HEK293 (cell line): ENCODE measurements around the gene MRPS10.
"Not testable (repeated sequence)": the region's sequence is repeated elsewhere in the genome, so short reads cannot be mapped to it uniquely, and the experiment has no call there.

Experiments used
- CTCF ChIA-PET: fragments of 350-600 bp; formaldehyde crosslinking; extraction: SDS; loops from one replicate; lab custom pipeline; 2021; ENCODE audit warnings: antibody characterized with exemption; lab: Yijun Ruan, JAX
- POLR2A ChIA-PET: fragments of 300-600 bp; formaldehyde crosslinking; extraction: SDS; loops from one replicate; lab custom pipeline; 2020; ENCODE audit warnings: antibody characterized with exemption, inconsistent platforms; lab: Yijun Ruan, JAX
- H3K27ac ChIP-seq: fragments of 200-500 bp; sonication (Bioruptor generic); 2 replicates; pipeline ENCODE4 v1.5.1; 2014; ENCODE audit warnings: low read depth, low read length, control low read depth, inconsistent platforms; ENCODE audit errors: extremely low read depth
- H3K36me3 ChIP-seq, 2 experiments: fragments of 200-500 bp in 1 of 2; sonication (Bioruptor generic) in 1 of 2; 1 replicate in 1 of 2; 2 replicates in 1 of 2; pipeline ENCODE4 v1.5.1; 2014 to 2017; ENCODE audit warnings: inconsistent platforms in 2 of 2, low read length in 2 of 2; ENCODE audit not compliant: control insufficient read depth in 2 of 2, insufficient read depth in 1 of 2
- H3K4me1 ChIP-seq: fragments of 200-500 bp; sonication (Bioruptor generic); 2 replicates; pipeline ENCODE4 v1.5.1; 2014; ENCODE audit warnings: mild to moderate bottlenecking, low read length, inconsistent platforms; ENCODE audit not compliant: control insufficient read depth, insufficient read depth
- H3K4me3 ChIP-seq: 2 replicates; pipeline ENCODE4 v1.5.1; 2011; ENCODE audit warnings: low read depth, mild to moderate bottlenecking, control low read depth, low read length, moderate library complexity
- H3K9me3 ChIP-seq: fragments of 200-500 bp; sonication (Bioruptor generic); 2 replicates; pipeline ENCODE4 v1.5.1; 2014; ENCODE audit warnings: low read depth, low read length, inconsistent platforms; ENCODE audit not compliant: control insufficient read depth, insufficient read depth
- IKZF3 ChIP-seq: fragments of 450-650 bp; IDR thresholded peaks from 2 replicates; pipeline ENCODE4 v1.5.0; 2018; ENCODE audit warnings: missing biosample characterization, mild to moderate bottlenecking, missing genetic modification characterization, moderate library complexity
- KLF16 ChIP-seq: fragments of 450-650 bp; formaldehyde crosslinking; IDR thresholded peaks from 2 replicates; pipeline ENCODE4 v1.5.1; 2017; ENCODE audit warnings: missing biosample characterization, missing genetic modification characterization
- MYNN ChIP-seq: fragments of 450-650 bp; formaldehyde crosslinking; IDR thresholded peaks from 2 replicates; pipeline ENCODE4 v1.5.1; 2016; ENCODE audit warnings: missing biosample characterization, missing genetic modification characterization, borderline replicate concordance
- ZBTB1 ChIP-seq: fragments of 450-650 bp; formaldehyde crosslinking; IDR thresholded peaks from 2 replicates; pipeline ENCODE4 v1.5.1; 2016; ENCODE audit warnings: missing biosample characterization, missing genetic modification characterization
- ZBTB26 ChIP-seq: fragments of 450-650 bp; formaldehyde crosslinking; optimal IDR thresholded peaks from 2 replicates; pipeline ENCODE3; 2016; ENCODE audit warnings: missing biosample characterization, mild to moderate bottlenecking, missing genetic modification characterization
- ZFP41 ChIP-seq: fragments of 450-650 bp; formaldehyde crosslinking; IDR thresholded peaks from 2 replicates; pipeline ENCODE4 v1.5.1; 2016; ENCODE audit warnings: missing biosample characterization, missing genetic modification characterization, borderline replicate concordance
- ZNF121 ChIP-seq: fragments of 450-650 bp; formaldehyde crosslinking; IDR thresholded peaks from 2 replicates; pipeline ENCODE4 v1.5.1; 2016; ENCODE audit warnings: missing biosample characterization, missing genetic modification characterization
- ZNF174 ChIP-seq: fragments of 450-650 bp; formaldehyde crosslinking; IDR thresholded peaks from 2 replicates; pipeline ENCODE4 v1.5.0; 2017; ENCODE audit warnings: missing biosample characterization, mild to moderate bottlenecking, missing genetic modification characterization
- ZNF248 ChIP-seq: fragments of 450-650 bp; formaldehyde crosslinking; IDR thresholded peaks from 2 replicates; pipeline ENCODE4 v1.5.1; 2017; ENCODE audit warnings: missing biosample characterization, missing genetic modification characterization
- ZNF26 ChIP-seq: fragments of 450-650 bp; formaldehyde crosslinking; IDR thresholded peaks from 2 replicates; pipeline ENCODE4 v1.5.1; 2016; ENCODE audit warnings: missing biosample characterization, missing genetic modification characterization
- ZNF354C ChIP-seq: fragments of 450-650 bp; formaldehyde crosslinking; IDR thresholded peaks from 2 replicates; pipeline ENCODE4 v1.5.1; 2016; ENCODE audit warnings: missing biosample characterization, missing genetic modification characterization, low read depth, borderline replicate concordance
- ZNF362 ChIP-seq: fragments of 450-650 bp; formaldehyde crosslinking; IDR thresholded peaks from 2 replicates; pipeline ENCODE4 v1.5.1; 2016; ENCODE audit warnings: missing biosample characterization, missing genetic modification characterization
- ZNF394 ChIP-seq: fragments of 450-650 bp; formaldehyde crosslinking; IDR thresholded peaks from 2 replicates; pipeline ENCODE4 v1.5.1; 2016; ENCODE audit warnings: missing biosample characterization, missing genetic modification characterization, mild to moderate bottlenecking, moderate library complexity, borderline replicate concordance
- ZNF513 ChIP-seq: fragments of 450-650 bp; IDR thresholded peaks from 2 replicates; pipeline ENCODE4 v1.5.1; 2018; ENCODE audit warnings: missing biosample characterization, missing genetic modification characterization
- ZNF580 ChIP-seq: fragments of 450-650 bp; formaldehyde crosslinking; IDR thresholded peaks from 2 replicates; pipeline ENCODE4 v1.5.1; 2016; ENCODE audit warnings: missing biosample characterization, missing genetic modification characterization
- ZNF623 ChIP-seq: fragments of 450-650 bp; formaldehyde crosslinking; IDR thresholded peaks from 2 replicates; pipeline ENCODE4 v1.5.1; 2016; ENCODE audit warnings: missing biosample characterization, missing genetic modification characterization
- ZNF624 ChIP-seq: fragments of 450-650 bp; formaldehyde crosslinking; IDR thresholded peaks from 2 replicates; pipeline ENCODE4 v1.5.1; 2017; ENCODE audit warnings: missing biosample characterization, missing genetic modification characterization
- ZNF664 ChIP-seq: fragments of 450-650 bp; formaldehyde crosslinking; IDR thresholded peaks from 2 replicates; pipeline ENCODE4 v1.5.1; 2016; ENCODE audit warnings: missing biosample characterization, missing genetic modification characterization
- ZNF701 ChIP-seq: fragments of 450-650 bp; formaldehyde crosslinking; IDR thresholded peaks from 2 replicates; pipeline ENCODE4 v1.5.1; 2016; ENCODE audit warnings: missing biosample characterization, missing genetic modification characterization
- ZNF776 ChIP-seq: fragments of 450-650 bp; formaldehyde crosslinking; IDR thresholded peaks from 2 replicates; pipeline ENCODE4 v1.5.0; 2017; ENCODE audit warnings: missing biosample characterization, missing genetic modification characterization, borderline replicate concordance
- ZSCAN30 ChIP-seq: fragments of 450-650 bp; IDR thresholded peaks from 2 replicates; pipeline ENCODE4 v1.5.1; 2018; ENCODE audit warnings: missing biosample characterization, mild to moderate bottlenecking, missing genetic modification characterization, moderate library complexity
- TF ChIP-seq, protein P1 (sequence below): fragments of 450-650 bp; formaldehyde crosslinking; IDR thresholded peaks from 2 replicates; pipeline ENCODE4 v1.5.1; 2017; ENCODE audit warnings: missing biosample characterization, missing genetic modification characterization

The MRPS10 gene

DNA sequence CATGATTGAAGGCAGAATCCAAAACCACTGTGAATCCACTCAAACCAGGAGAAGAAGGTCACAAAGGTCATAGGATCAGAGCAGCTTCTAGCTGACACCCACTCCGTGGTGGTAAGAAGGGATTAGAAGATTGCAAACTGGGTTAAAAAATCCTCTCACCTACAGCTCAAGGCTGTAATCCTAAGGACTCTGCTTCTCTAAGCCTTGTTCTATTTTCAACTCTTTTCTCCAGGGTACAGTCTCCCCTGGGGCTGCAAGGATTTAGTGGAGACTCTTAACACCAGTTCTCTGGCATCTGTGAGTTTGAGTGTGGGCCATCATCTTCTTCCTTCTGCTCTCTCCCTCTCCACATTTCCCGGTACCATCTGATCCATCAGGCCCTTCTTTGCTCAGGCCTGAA, 44.6 kb downstream of the MRPS10 start, which contains the start of gene GUCA1A (continued):
- TF ChIP-seq ZNF362 (tag by site-specific recombination) (no peak), ZNF623 (no peak), ZNF624 (tag by site-specific recombination) (no peak)
- TF ChIP-seq, all 188 proteins: peak for 0

- Histone ChIP-seq H3K36me3 (no peaks in the 10 kb centered on the region), H3K9me3 (no peaks in the 10 kb centered on the region), H3K27ac (no peak overlapping the region), H3K4me3 (no peak overlapping the region), H3K4me1 (no peaks in the 10 kb centered on the region)
- ChIA-PET POLR2A (interaction anchor here (0.5 kb wide), 1 partner anchor 39 kb away, joined by 4 read pairs; no protein-coding TSS in a partner anchor), CTCF (interaction anchor here (0.7 to 1.1 kb wide), 3 partner anchors 16 to 393 kb away, joined by 3 to 6 read pairs (median 3); no protein-coding TSS in a partner anchor)
- TF ChIP-seq ZNF174 (tag by site-specific recombination) (no peak), ZNF248 (no peak), ZNF580 (tag by site-specific recombination) (no peak), ZFP41 (tag by site-specific recombination) (no peak), ZNF121 (tag by site-specific recombination) (no peak), IKZF3 (no peak)
- TF ChIP-seq, protein P1, sequence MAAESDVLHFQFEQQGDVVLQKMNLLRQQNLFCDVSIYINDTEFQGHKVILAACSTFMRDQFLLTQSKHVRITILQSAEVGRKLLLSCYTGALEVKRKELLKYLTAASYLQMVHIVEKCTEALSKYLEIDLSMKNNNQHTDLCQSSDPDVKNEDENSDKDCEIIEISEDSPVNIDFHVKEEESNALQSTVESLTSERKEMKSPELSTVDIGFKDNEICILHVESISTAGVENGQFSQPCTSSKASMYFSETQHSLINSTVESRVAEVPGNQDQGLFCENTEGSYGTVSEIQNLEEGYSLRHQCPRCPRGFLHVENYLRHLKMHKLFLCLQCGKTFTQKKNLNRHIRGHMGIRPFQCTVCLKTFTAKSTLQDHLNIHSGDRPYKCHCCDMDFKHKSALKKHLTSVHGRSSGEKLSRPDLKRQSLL, result no peak
These were observed 45.7 kb downstream of the MRPS10 start for GRCh38 chr6:42171813-42172581.

DNA sequence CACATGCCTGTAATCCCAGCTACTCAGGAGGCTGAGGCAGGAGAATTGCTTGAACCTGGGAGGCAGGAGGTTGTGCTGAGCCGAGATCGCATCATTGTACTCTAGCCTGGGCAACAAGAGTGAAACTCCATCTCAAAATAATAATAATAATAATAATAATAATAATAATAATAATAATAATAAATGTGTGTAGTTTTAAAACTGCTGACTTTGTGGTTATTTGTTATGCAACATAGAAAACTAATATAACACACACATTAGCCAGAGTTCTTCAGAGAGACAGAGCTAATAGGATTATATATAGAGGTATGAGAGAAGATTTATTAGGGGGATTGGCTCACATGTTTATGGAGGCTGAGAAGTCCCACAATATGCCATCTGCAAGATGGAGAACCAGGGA, 47.9 kb downstream of the MRPS10 start:
- not testable (repeated sequence) for H3K9me3 ChIP-seq, H3K4me3 ChIP-seq
- POLR2A ChIA-PET, result interaction anchor here (0.5 kb wide), 2 partner anchors 14 to 740 kb away, joined by 4 read pairs; no protein-coding TSS in a partner anchor

DNA sequence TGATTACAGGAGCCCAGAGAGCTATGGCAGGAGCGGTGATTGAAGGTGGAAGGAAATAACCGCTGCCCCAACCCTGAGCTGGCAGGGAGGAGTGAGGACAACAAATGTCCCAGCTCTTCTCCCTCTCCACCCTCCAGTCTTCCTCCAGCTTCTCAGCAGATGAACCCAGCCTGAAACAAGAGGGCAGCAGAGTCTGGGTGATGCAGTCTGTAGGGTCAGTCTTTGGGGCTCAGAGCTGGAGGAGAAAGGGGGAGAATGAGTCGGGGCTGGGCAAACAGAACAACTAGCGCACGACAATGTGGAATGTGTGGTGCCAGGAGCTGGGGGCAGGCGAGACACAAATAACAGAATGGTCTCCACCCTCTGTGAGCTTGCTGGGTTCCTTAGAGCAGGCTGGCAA, 49.0 kb downstream of the MRPS10 start:
- no peaks in the 10 kb centered on the region for H3K36me3 ChIP-seq
- CTCF ChIA-PET, result interaction anchor here (0.6 to 5.3 kb wide), 5 partner anchors 18 to 379 kb away, joined by 3 to 46 read pairs (median 4); no protein-coding TSS in a partner anchor
- H3K27ac ChIP-seq, result no peak overlapping the region
- H3K4me3 ChIP-seq, result no peak overlapping the region
- POLR2A ChIA-PET, result no interaction called here
- H3K4me1 ChIP-seq, result no peaks in the 10 kb centered on the region
- H3K9me3 ChIP-seq, result no peaks in the 10 kb centered on the region
- TF ChIP-seq MYNN (tag by site-specific recombination), result no peak
- TF ChIP-seq ZNF701 (tag by site-specific recombination), result no peak
- no peak for TF ChIP-seq ZNF354C (tag by site-specific recombination)
- no peak for TF ChIP-seq ZNF513 (tag by site-specific recombination)
- TF ChIP-seq ZBTB1 (tag by site-specific recombination), result no peak
- no peak for TF ChIP-seq ZBTB26 (tag by site-specific recombination)
- no peak for TF ChIP-seq ZNF394
- TF ChIP-seq ZNF664 (tag by site-specific recombination), result no peak
- TF ChIP-seq ZSCAN30 (tag by site-specific recombination), result no peak
- no peak for TF ChIP-seq KLF16 (tag by site-specific recombination)
- TF ChIP-seq ZNF776 (tag by site-specific recombination), result no peak
- TF ChIP-seq ZNF26 (tag by site-specific recombination), result no peak

More for the DNA sequence above, 47.9 kb downstream of the MRPS10 start:
- not testable (repeated sequence) for H3K27ac ChIP-seq, H3K4me1 ChIP-seq, H3K36me3 ChIP-seq
- CTCF ChIA-PET, result interaction anchor here (0.5 to 5.3 kb wide), 12 partner anchors 10 to 805 kb away, joined by 3 to 46 read pairs (median 4); partner anchors contain the start of gene TOMM6
